ENCODE data around the gene PTPN21.

The PTPN21 gene

GRCh38 chr14:88502740-88503139, 52.1 kb downstream of the PTPN21 start:
- DNase-seq, result no peak

- DNase-seq, result no peak
These were observed 54.2 kb downstream of the PTPN21 start for GRCh38 chr14:88500611-88501010.

- no peak for DNase-seq
These were observed 55.6 kb downstream of the PTPN21 start for GRCh38 chr14:88499225-88499624.

GRCh38 chr14:88496414-88496813, 58.4 kb downstream of the PTPN21 start:
- DNase-seq, result no peak

DNA sequence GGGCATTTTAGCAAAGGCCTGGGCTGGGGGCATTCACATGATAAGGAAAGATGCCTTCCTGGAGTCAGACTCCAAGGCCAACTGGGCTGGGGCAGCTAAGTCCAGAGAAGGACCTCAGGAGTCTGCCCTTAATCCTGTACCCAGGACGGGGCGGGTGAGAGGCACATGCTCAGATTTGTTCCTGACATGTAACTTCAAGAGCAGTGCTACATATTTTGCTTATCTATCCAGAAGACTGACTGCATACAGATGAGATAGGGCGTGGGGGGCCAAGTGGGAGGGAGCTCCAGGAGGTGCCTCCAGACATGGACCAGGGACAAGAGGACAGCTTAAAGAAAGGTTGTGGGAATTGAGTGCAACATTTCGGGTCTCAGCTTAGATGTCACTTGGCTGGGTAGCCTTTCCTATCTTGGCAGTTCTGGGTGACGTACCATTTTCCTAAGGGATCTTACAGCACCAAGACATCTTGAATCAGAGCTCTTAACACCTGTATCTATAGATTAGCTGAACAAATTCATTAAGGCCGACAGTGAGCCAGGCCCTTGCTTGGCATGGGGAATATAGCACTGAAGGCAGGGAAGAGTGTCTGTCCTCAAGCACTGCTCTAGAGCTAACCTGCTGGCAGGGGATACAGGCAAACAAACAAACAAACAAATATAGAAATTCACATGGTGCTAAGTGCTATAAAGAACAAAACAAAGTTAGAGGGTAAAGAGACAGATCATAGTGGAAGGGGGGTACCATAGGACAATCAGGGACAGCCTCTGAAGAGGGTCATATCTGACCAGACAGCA, 61.2 kb downstream of the PTPN21 start:
- DNase-seq, result no peak

- DNase-seq, result peak; percentile 28
These were observed 62.3 kb downstream of the PTPN21 start for GRCh38 chr14:88492272-88493089.

DNA sequence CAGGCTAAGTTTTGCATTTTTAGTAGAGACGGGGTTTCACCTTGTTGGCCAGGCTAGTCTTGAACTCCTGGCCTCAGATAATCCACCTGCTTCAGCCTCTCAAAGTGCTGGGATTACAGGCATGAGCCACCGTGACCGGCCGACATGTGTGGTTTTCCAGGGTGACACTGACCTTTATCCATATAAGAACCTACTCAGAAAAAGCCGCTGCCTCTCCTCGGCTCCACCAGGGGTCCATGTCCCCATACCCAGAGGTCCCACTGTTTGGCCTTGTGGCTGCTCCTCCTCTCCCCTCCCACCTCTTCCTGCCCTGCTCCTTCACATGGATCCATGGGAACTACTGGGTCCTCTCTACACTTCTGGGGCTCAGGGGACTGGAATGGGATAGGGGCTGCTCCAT, 64.6 kb downstream of the PTPN21 start:
- no peak for DNase-seq

DNA sequence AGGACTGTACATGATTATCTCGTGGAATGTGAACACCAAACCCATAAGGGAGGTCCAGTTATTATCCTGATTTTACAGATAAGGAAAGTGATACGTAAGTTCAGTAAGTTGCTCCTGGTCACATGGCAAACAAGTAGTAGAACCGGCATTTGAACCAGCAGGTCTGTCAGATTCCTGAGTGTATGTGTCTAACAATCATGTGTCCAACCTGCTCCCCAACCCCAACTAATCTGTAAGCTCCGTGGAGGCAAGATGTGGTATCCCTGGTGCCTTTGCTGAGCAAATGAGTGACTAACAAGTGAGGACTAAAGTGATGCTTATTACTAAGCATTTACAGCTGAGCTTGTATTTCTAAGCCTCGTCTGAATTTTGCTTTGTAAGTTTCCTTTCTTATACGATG, 65.9 kb downstream of the PTPN21 start:
- DNase-seq, result no peak

DNA sequence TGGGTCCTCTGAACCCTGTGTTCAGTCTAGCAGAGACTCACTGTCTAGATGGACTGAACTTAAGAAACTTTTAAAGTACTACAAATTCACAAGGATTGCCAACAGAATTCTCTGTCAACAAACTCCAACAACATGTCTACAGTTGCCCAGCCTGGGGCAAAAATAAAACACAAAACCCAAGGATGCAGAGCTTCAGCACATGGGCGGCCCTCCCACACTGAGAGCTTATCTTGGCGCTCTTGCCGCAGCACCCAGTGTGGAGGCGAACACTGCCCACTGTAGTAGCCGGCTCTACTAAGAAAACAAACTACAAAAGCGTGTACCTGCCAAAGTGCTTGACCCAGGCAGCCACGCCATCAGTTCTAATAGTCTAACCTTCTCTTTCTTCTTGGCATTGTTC, 66.7 kb downstream of the PTPN21 start:
- DNase-seq, result no peak

- no peak for DNase-seq
These were observed 72.3 kb downstream of the PTPN21 start for GRCh38 chr14:88482524-88482923.

GRCh38 chr14:88481794-88482193, 73.0 kb downstream of the PTPN21 start:
- no peak for DNase-seq

GRCh38 chr14:88481059-88481458, 73.7 kb downstream of the PTPN21 start:
- no peak for DNase-seq

DNA sequence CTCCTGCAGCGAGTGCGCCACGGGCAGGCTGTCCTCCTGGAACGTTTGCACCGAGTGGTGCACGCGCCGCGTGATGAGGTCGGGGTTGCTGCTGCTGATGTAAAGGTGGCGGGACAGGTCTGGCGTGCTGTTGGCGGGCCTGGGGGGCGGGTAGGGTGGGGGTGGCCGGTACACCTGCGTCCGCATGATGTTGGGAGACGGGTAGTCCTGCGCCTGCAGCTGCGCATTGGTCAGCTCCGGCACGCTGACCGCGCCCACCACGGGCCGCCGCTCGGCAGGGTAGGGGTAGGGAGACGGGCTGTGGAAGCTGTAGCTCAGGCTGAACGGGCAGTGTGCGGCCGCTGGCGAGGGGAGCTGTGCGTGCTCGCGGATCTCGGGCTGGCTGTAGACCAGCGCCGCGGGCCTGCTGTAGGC, 75.2 kb downstream of the PTPN21 start:
- DNase-seq, result no peak

DNA sequence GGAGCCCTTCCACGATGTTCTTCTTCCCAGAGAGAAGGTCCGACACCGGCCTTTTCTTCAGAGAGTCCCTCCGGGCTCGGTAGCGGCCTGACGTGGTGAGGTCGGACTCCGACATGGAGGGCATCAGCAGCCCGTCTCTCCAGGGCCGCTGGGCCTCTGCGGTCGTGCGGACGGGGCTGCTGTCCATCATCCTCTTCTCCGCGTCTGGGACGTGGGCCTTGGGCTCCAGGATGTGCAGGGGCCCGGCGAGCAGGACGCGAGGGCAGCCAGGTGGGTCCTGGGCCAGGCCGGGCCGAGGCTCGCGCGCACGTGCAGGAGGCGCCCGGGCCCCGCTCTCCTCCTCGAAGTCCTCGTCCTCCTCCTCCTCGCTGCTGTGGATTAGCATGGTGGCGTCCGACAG, 75.9 kb downstream of the PTPN21 start:
- no peak for DNase-seq

GRCh38 chr14:88477513-88478250, 77.1 kb downstream of the PTPN21 start:
- DNase-seq, result no peak

DNA sequence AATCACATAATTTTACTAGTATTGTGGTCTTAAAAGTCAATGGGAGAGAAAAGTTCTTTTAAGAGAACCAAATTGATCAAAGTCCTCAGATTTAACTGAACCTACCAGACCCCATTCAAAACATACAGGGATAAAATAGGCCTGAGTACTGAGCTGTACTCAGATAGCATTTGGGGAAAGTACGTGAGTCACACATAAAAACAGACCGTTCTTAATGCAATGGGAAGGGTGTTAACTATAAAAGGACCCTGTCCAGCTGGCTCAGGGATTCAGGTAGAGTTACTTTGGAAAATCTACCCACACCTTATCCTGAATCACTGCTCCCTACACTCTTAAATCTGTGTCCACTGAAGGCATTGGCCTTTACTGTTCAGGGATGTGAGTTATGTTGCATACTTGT, 78.0 kb downstream of the PTPN21 start:
- no peak for DNase-seq

DNA sequence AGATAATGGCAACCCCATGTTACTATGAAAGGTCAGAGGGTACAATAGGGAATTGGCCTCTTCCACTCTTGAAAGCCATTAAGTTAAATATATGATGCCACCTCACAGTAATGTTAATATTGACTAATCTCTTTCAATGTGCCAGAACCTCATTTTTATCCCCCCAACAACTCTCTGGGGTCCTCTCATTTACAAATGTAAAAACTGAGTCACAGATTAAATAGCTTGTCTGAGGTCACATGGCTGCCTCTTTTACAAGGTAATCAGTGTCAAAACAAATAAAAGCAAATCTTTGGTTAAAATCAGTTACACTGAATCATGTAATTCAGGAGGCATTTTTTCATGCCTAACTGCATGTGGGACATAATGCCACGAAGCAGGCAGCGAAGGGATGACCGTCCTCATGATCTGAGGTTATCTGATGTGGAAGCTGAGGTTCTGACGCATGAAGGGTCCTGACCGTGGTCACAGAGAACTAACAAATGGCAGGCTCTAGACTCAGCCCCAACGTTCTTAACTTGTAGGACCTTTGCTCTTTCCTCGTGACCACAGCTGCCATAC, 78.5 kb downstream of the PTPN21 start:
- no peak for DNase-seq

DNA sequence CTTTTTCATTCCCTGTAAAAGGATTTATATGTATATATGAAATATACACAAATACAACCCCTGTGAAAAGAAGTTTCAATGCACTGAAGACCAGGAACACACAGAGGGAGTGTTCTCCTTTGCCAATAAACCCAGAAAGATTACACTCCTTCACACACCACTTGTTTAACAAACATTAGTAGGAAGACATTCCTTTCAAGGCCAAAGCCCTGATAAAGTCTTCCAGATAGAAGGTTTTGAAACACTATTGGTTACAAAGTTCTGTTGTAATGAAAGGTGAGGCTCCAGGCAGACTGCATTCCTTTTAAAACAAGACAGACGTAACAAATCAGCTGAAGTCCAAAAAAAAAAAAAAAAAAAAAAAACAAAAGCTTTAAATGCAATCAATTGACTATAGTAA, 81.0 kb downstream of the PTPN21 start:
- no peak for DNase-seq

GRCh38 chr14:88470542-88471440, 84.0 kb downstream of the PTPN21 start:
- DNase-seq, result no peak

DNA sequence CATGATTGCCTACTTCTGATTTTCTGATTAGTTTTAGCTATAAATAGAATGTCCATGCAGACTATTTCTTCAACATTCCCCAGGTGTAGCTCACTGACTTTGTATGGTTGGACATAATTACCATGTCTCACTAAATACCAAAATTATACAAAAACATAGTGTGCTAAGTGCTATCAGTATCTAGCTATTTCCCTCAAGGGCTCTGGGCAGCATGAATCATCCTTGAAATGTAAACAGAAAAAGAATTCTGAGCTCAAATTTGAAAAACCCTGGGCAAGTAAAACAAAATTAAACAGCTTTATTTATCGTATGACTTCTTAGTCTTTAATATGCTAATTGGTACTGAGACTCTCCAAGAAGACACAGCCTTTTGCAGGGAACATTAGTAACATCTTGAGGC, 86.4 kb downstream of the PTPN21 start:
- DNase-seq, result no peak

DNA sequence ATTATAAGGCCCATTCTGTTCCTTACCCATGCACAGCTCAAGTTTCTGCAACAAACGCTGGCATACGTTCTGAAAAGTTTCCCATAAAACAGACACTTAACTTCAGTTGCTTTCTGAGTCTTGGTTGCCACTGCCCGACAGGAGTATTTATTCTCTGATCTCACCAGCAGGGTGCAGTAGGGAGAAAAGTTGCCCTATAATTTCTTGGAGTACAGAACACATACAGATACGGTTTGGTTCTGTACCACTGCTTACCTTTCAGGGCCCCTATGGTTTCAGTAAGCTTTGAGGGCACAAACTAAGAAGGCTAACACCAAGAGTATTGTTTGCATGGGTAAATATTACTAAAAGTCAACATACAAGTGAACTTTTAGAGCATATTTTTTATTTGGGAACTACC, 91.5 kb downstream of the PTPN21 start:
- DNase-seq, result no peak

DNA sequence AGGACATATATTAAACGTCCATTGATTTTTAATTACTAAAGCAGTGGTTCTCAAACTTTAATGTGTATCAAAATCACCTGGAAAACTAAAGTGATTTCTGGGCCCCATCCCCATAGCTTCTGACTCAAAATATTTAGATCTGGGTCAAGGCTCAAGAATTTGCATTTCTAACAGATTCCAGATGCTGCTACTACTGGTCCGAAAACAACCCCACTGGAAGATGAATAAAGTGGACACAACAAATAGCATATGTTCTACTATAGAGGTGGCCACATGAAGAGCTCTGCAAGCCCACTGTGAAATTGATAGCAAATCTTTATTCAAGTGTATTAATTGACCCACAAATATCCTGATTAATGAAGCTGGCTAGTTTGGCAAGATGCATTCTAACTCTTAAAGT, 99.9 kb downstream of the PTPN21 start:
- no peak for DNase-seq
